Fibroblast of lung (primary cell): ENCODE data around the gene AMMECR1. TPM values are rescaled to one million over a fixed set of nuclear protein-coding genes. Genes with fewer than 3 reads are reported as not detected.

Experiments used
- DNase-seq, 2 donors: peaks; one replicate each; pipeline versions ENCODE4 v3.0.0 to v3.0.0-alpha.2; 2010; ENCODE audit warnings: low read depth in 2 of 2
- H2AFZ ChIP-seq: 2 replicates; pipeline ENCODE4 v1.5.1; 2012; ENCODE audit warnings: low read length, control low read depth, inconsistent platforms
- H3K27ac ChIP-seq: 2 replicates; pipeline ENCODE4 v1.5.1; 2011; ENCODE audit warnings: low read length, control low read depth; ENCODE audit not compliant: insufficient read depth
- H3K27me3 ChIP-seq: 2 replicates; pipeline ENCODE4 v1.5.1; 2011; ENCODE audit warnings: mild to moderate bottlenecking, low read length; ENCODE audit not compliant: control insufficient read depth, insufficient read depth
- H3K36me3 ChIP-seq: 2 replicates; pipeline ENCODE4 v1.5.1; 2011; ENCODE audit warnings: low read length; ENCODE audit not compliant: control insufficient read depth, insufficient read depth
- H3K4me1 ChIP-seq: 2 replicates; pipeline ENCODE4 v1.5.1; 2011; ENCODE audit warnings: low read length; ENCODE audit not compliant: control insufficient read depth, insufficient read depth; ENCODE audit errors: extremely low read depth
- H3K4me2 ChIP-seq: 2 replicates; pipeline ENCODE4 v1.5.1; 2011; ENCODE audit warnings: low read length, control low read depth; ENCODE audit not compliant: insufficient read depth; ENCODE audit errors: extremely low read depth
- H3K4me3 ChIP-seq, 4 experiments: fragments of 200-600 bp in 1 of 4; sonication (generic) in 1 of 4; replicated peaks in 1 of 4; 2 replicates each; pipeline ENCODE4 v1.5.1; 2011 to 2016; ENCODE audit warnings: low read length in 4 of 4, low read depth in 3 of 4, mild to moderate bottlenecking in 3 of 4, control low read depth in 2 of 4, inconsistent platforms in 1 of 4, mixed read lengths in 1 of 4; ENCODE audit not compliant: insufficient read depth in 1 of 4; ENCODE audit errors: control extremely low read depth in 1 of 4
- H3K79me2 ChIP-seq: 2 replicates; pipeline ENCODE4 v1.5.1; 2012; ENCODE audit warnings: mild to moderate bottlenecking, low read length, inconsistent platforms; ENCODE audit not compliant: control insufficient read depth, insufficient read depth
- H3K9ac ChIP-seq: 2 replicates; pipeline ENCODE4 v1.5.1; 2011; ENCODE audit warnings: mild to moderate bottlenecking, low read length, control low read depth; ENCODE audit not compliant: insufficient read depth
- H3K9me3 ChIP-seq: 2 replicates; pipeline ENCODE4 v1.5.1; 2012; ENCODE audit warnings: low read depth, low read length; ENCODE audit not compliant: control insufficient read depth, insufficient read depth
- H4K20me1 ChIP-seq: 2 replicates; pipeline ENCODE4 v1.5.1; 2011; ENCODE audit warnings: low read length; ENCODE audit not compliant: control insufficient read depth, insufficient read depth; ENCODE audit errors: extremely low read depth
- EZH2 ChIP-seq: IDR thresholded peaks from 2 replicates; pipeline ENCODE4 v1.5.1; 2012; ENCODE audit warnings: low read length, control low read depth, mild to moderate bottlenecking; ENCODE audit errors: missing control alignments
- polyA plus RNA-seq, 2 donors: library from polyadenylated mRNA; depleted of rRNA in 1 of 2; stranded (reverse) in 1 of 2; unstranded in 1 of 2; fragments of >200 nt; gene quantifications; 2 replicates each; pipeline ENCODE4 v1.2.1, GENCODE V29; 2011 to 2012; ENCODE audit warnings: missing spikeins in 1 of 2
- total RNA-seq: library from RNA; depleted of rRNA; stranded (reverse); fragments of >200 nt; gene quantifications from 2 replicates; pipeline ENCODE4 v1.2.1, GENCODE V29; 2014
- TF ChIP-seq, protein P1 (sequence below), 2 donors: IDR thresholded peaks in 1 of 2; conservative IDR thresholded peaks in 1 of 2; 1 replicate in 1 of 2; 2 replicates in 1 of 2; pipeline ENCODE4 v1.5.1; 2011 to 2012; ENCODE audit warnings: low read length in 2 of 2, control low read depth in 1 of 2, inconsistent platforms in 1 of 2, low read depth in 1 of 2, mild to moderate bottlenecking in 1 of 2

AMMECR1 gene
- total and polyA plus RNA-seq, 2 donors (not counting 1 experiment from before 2014, with no cell fraction given) = 7.6 to 9.2 TPM

DNA sequence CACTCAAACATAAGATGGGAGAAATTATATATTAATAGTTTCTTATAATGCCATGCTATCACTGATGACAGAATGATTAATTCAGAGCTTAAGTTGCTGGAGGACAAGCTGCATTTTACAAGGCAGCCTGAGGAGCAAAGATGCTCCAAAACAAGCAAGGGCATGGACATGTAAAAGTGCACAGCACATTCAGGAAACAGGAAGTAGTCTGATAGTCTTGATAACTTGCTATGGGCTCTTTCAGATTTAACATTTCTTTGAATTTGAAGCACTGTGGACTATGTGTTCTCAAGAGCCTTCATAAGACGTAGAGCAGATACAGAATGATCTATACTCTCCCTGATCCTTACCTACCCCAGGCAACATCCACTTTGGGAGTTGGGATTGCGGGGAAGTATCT, 50.0 kb downstream of the AMMECR1 start:
- no peak for DNase-seq
- Histone ChIP-seq H3K36me3 (no peaks in the 10 kb centered on the region), H3K27me3 (no peaks in the 10 kb centered on the region), H2AFZ (no peak overlapping the region), H3K27ac (no peak overlapping the region), H3K4me1 (no peaks in the 10 kb centered on the region), H3K9me3 (no peaks in the 10 kb centered on the region), H3K4me2 (no peak overlapping the region), H4K20me1 (peaks cover 2% of the 10 kb centered on the region), H3K4me3 (no peak overlapping the region), H3K9ac (no peak overlapping the region), H3K79me2 (peaks cover 2% of the 10 kb centered on the region)
- TF ChIP-seq, protein P1, sequence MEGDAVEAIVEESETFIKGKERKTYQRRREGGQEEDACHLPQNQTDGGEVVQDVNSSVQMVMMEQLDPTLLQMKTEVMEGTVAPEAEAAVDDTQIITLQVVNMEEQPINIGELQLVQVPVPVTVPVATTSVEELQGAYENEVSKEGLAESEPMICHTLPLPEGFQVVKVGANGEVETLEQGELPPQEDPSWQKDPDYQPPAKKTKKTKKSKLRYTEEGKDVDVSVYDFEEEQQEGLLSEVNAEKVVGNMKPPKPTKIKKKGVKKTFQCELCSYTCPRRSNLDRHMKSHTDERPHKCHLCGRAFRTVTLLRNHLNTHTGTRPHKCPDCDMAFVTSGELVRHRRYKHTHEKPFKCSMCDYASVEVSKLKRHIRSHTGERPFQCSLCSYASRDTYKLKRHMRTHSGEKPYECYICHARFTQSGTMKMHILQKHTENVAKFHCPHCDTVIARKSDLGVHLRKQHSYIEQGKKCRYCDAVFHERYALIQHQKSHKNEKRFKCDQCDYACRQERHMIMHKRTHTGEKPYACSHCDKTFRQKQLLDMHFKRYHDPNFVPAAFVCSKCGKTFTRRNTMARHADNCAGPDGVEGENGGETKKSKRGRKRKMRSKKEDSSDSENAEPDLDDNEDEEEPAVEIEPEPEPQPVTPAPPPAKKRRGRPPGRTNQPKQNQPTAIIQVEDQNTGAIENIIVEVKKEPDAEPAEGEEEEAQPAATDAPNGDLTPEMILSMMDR (conservative IDR thresholded peaks at IDR 0.05 in 1 of 2, IDR thresholded peaks at IDR 0.05 in 1 of 2; ENCODE audit: low read depth in 1 of 2, low read length in 2 of 2) = no peak
- TF ChIP-seq EZH2 = no peak

DNA sequence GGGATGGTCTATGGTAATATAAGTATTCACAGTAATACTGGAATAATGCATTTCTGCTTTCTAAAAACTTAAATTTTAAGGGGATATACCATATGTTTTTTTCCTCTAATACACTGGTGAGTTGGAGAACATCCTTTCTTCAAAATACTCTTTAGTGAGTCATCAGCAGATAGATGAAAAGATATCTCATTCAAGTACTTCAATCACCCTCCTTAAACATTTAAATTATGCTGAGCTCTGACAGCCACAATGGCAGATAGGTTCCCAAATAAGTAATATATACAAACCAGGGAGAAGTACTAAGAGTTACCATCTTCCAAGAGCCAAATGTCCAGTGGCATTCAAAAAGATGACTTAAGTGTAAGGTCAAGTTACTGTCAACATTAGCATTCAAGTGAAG, 52.2 kb downstream of the AMMECR1 start:
- H4K20me1 ChIP-seq = no peaks in the 10 kb centered on the region
- H2AFZ ChIP-seq = no peak overlapping the region
- H3K4me2 ChIP-seq = no peak overlapping the region
- TF ChIP-seq EZH2 = no peak
- TF ChIP-seq, protein P1 (conservative IDR thresholded peaks at IDR 0.05 in 1 of 2, IDR thresholded peaks at IDR 0.05 in 1 of 2; ENCODE audit: low read depth in 1 of 2, low read length in 2 of 2) = no peak
- no peaks in the 10 kb centered on the region for H3K4me1 ChIP-seq
- DNase-seq = peak in 1 of 2 donors; percentile 9
- no peak overlapping the region for H3K27ac ChIP-seq
- no peaks in the 10 kb centered on the region for H3K27me3 ChIP-seq
- H3K9ac ChIP-seq = no peak overlapping the region
- H3K4me3 ChIP-seq = no peak overlapping the region
- H3K36me3 ChIP-seq = no peaks in the 10 kb centered on the region
- H3K9me3 ChIP-seq = no peaks in the 10 kb centered on the region
- H3K79me2 ChIP-seq = peaks cover 2% of the 10 kb centered on the region

DNA sequence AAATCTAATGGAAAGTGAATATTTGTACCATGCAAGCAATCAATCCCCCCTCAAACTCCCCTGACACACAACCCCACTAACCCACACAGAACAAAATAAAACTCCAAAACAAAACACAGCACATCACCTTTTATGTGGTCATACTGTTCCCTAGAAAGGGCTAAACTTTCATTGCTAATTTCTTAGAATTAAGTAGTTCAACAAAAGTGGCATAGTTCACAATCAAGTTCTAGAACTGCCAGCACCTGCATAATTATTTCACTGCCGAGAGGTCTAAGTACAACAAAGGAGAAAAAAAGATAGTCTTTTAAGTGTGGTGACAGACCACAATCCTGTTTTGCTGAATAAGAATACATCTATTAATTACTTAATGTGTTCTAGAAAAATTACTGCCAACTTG, 58.8 kb downstream of the AMMECR1 start:
- no peak overlapping the region for H3K27ac ChIP-seq
- no peaks in the 10 kb centered on the region for H3K4me1 ChIP-seq

More for the DNA sequence above, 58.8 kb downstream of the AMMECR1 start:
- Histone ChIP-seq H3K36me3 (no peaks in the 10 kb centered on the region), H3K4me2 (no peak overlapping the region), H3K79me2 (no peaks in the 10 kb centered on the region), H2AFZ (no peak overlapping the region), H4K20me1 (no peaks in the 10 kb centered on the region), H3K4me3 (no peak overlapping the region), H3K27me3 (no peaks in the 10 kb centered on the region), H3K9ac (no peak overlapping the region), H3K9me3 (no peaks in the 10 kb centered on the region)
- TF ChIP-seq, protein P1 (conservative IDR thresholded peaks at IDR 0.05 in 1 of 2, IDR thresholded peaks at IDR 0.05 in 1 of 2; ENCODE audit: low read depth in 1 of 2, low read length in 2 of 2) = no peak
- TF ChIP-seq EZH2 = no peak
- no peak for DNase-seq
